Lung (tissue), 12 donors: ENCODE results near the gene KDM3A. TPM values are rescaled to one million over a fixed set of nuclear protein-coding genes. Genes with fewer than 3 reads are reported as not detected.

Experiments
- ATAC-seq: fragments of 200-7000 bp; cut with Tn5 transposase; one replicate; pipeline ENCODE4 v1.9.1; 2020; ENCODE audit warnings: moderate number of reproducible peaks; ENCODE audit not compliant: insufficient read depth, low FRiP score
- DNase-seq, 3 donors: peaks; one replicate each; pipeline ENCODE4 v3.0.0-alpha.2; 2013 to 2017
- H3K27ac ChIP-seq, 2 donors: one replicate each; pipeline ENCODE4 v1.5.1; 2013; ENCODE audit warnings: mild to moderate bottlenecking in 2 of 2, moderate library complexity in 2 of 2, control low read depth in 1 of 2, inconsistent platforms in 1 of 2, low read depth in 1 of 2, low read length in 1 of 2
- H3K27me3 ChIP-seq, 3 donors: one replicate each; pipeline ENCODE4 v1.5.1; 2013; ENCODE audit warnings: low read length in 2 of 3; ENCODE audit not compliant: control insufficient read depth in 3 of 3, insufficient read depth in 3 of 3
- H3K36me3 ChIP-seq, 4 donors: one replicate each; pipeline ENCODE4 v1.5.1; 2013; ENCODE audit warnings: low read length in 4 of 4, mild to moderate bottlenecking in 1 of 4, moderate library complexity in 1 of 4; ENCODE audit not compliant: control insufficient read depth in 4 of 4, insufficient read depth in 4 of 4
- H3K4me1 ChIP-seq, 5 donors: one replicate each; pipeline ENCODE4 v1.5.1; 2013; ENCODE audit warnings: low read length in 5 of 5, mild to moderate bottlenecking in 2 of 5, moderate library complexity in 1 of 5; ENCODE audit not compliant: control insufficient read depth in 5 of 5, insufficient read depth in 5 of 5
- H3K4me3 ChIP-seq: one replicate; pipeline ENCODE4 v1.5.1; 2013; ENCODE audit warnings: mild to moderate bottlenecking, control low read depth, moderate library complexity
- H3K9ac ChIP-seq, 2 donors: one replicate each; pipeline ENCODE4 v1.5.1; 2013; ENCODE audit warnings: low read length in 2 of 2, control low read depth in 1 of 2; ENCODE audit not compliant: insufficient read depth in 1 of 2
- H3K9me3 ChIP-seq, 4 donors: one replicate each; pipeline ENCODE4 v1.5.1; 2013; ENCODE audit warnings: low read length in 3 of 4, mild to moderate bottlenecking in 1 of 4, moderate library complexity in 1 of 4; ENCODE audit not compliant: control insufficient read depth in 4 of 4, insufficient read depth in 3 of 4
- CTCF ChIP-seq: IDR thresholded peaks from 2 replicates; pipeline ENCODE4 v1.5.1; 2012; ENCODE audit warnings: mild to moderate bottlenecking; ENCODE audit errors: control extremely low read depth, extremely low read depth
- WGBS, 2 donors: extraction: QIAGEN DNeasy Blood & Tissue Kit; methylation state at CpG; one replicate each; pipeline ENCODE4 v1.1.7; 2013; 5-methylcytosine and 5-hydroxymethylcytosine counted together
- polyA plus RNA-seq, 2 donors: library from polyadenylated mRNA; stranded (reverse); fragments of 200-250 nt; gene quantifications; one replicate each; pipeline ENCODE4 v1.2.1, GENCODE V29; 2013
- total RNA-seq, 2 donors: library from RNA; depleted of rRNA in 1 of 2; stranded (reverse); fragments of >200 nt in 1 of 2; gene quantifications; one replicate each; pipeline ENCODE4 v1.2.1, GENCODE V29; 2014 to 2021
- donor health status: control.
- donor health status: control.
- donor health status: Bipolar disorder and iron deficiency.
- donor health status: healthy.
- donor health status: DM: yes; HTN: yes; CAD: no.

KDM3A gene
- total and polyA plus RNA-seq, 4 donors = 17.5 to 130 (median 27.9) TPM

GRCh38 chr2:86510436-86510933 lies 69.3 kb downstream of the KDM3A start:
- peaks cover 0 to 17% (median 5%) of the 10 kb centered on the region in 5 donors for H3K4me1 ChIP-seq
- no peak for ATAC-seq
- no peak for TF ChIP-seq CTCF
- 95 to 96% methylated on average over 4 of the region's 4 CpGs for WGBS, 2 donors
- peaks cover 0 to 27% (median 9%) of the 10 kb centered on the region in 4 donors for H3K36me3 ChIP-seq
- no peak overlapping the region for H3K4me3 ChIP-seq
- no peak overlapping the region for H3K27ac ChIP-seq
- DNase-seq = no peak
- no peaks in the 10 kb centered on the region for H3K9me3 ChIP-seq
- H3K9ac ChIP-seq = no peak overlapping the region
- H3K27me3 ChIP-seq = no peaks in the 10 kb centered on the region

- no peak for DNase-seq
- Histone ChIP-seq H3K9ac (no peak overlapping the region), H3K4me3 (no peak overlapping the region), H3K4me1 (peaks cover 0 to 17% (median 5%) of the 10 kb centered on the region in 5 donors), H3K36me3 (peaks cover 0 to 20% (median 7%) of the 10 kb centered on the region in 4 donors), H3K9me3 (no peaks in the 10 kb centered on the region), H3K27ac (no peak overlapping the region), H3K27me3 (no peaks in the 10 kb centered on the region)
- ATAC-seq = peak; percentile 34
- WGBS, 2 donors = 63 to 91% methylated on average over 4 of the region's 4 CpGs
- TF ChIP-seq CTCF = no peak
Observed at GRCh38 chr2:86512034-86512433, 70.9 kb downstream of the KDM3A start.

DNA sequence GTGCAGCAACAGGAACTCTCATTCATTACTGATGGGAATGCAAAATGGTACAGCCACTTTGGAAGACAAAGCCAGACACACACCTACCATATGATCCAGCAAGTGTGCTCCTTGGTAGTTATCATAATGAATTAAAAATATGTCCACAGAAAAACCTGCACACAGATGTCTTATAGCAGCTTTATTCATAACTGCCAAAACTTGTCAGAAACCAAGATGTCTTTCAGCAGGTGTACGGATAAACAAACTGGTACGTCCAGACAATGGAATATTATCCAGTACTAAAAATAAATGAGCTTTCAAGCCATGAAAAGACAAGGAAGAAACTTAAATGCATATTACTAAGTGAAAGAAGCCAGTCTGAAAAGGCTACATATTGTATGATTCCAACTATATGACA lies 71.7 kb downstream of the KDM3A start:
- no peak overlapping the region for H3K9ac ChIP-seq
- ATAC-seq = no peak
- no peaks in the 10 kb centered on the region for H3K27me3 ChIP-seq
- no peak overlapping the region for H3K27ac ChIP-seq
- DNase-seq = no peak
- peaks cover 0 to 11% (median 5%) of the 10 kb centered on the region in 5 donors for H3K4me1 ChIP-seq
- WGBS, 2 donors = 86% methylated on average over 2 of the region's 2 CpGs
- H3K4me3 ChIP-seq = no peak overlapping the region
- no peak for TF ChIP-seq CTCF
- no peaks in the 10 kb centered on the region for H3K9me3 ChIP-seq
- peaks cover 0 to 18% (median 7%) of the 10 kb centered on the region in 4 donors for H3K36me3 ChIP-seq
